GM19468 (cell line): Measurements from ENCODE around the gene SELL.
"Not testable (repeated sequence)": the region's sequence is repeated elsewhere in the genome, so short reads cannot be mapped to it uniquely, and the experiment has no call there.

Experiments
- ATAC-seq: cut with Tn5 transposase; IDR thresholded peaks from one replicate; pipeline ENCODE4 v1.9.1; 2021; ENCODE audit warnings: mild to moderate bottlenecking, moderate library complexity, moderate number of reproducible peaks; ENCODE audit not compliant: unreplicated experiment; ENCODE audit errors: extremely low read depth

Gene SELL

DNA sequence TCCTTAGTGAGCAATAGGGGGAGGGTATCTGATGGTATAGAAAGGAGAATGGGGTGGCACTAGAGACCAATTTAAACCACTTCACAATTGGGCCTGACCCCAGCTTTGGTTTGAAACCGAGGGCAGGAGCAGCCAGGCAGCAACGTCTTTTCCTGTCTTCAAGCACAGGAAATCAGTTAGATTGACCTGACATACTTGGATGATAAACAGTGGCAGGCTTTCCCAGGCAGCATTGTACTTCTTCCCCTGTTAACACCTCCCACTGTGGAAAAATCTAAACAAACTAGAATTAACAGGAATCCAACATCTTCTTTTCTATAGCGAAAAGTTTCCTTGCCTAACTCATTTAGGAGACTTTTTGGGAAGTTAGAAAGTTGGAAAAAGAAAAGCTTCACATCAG lies 40.6 kb downstream of the SELL start:
- no peak for ATAC-seq

DNA sequence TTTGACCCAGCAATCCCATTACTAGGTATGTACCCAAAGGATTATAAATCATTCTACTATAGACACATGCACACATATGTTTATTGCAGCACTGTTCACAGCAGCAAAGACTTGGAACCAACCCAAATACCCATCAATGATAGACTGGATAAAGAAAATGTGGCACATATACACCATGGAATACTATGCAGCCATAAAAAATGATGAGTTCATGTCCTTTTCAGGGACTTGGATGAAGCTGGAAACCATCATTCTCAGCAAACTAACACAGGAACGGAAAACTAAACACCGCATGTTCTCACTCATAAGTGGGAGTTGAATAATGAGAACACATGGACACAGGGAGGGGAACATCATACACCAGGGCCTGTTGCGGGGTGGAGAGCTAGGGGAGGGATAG lies 41.2 kb downstream of the SELL start:
- ATAC-seq = not testable (repeated sequence)

GRCh38 chr1:169667699-169668596 lies 43.5 kb downstream of the SELL start:
- ATAC-seq = not testable (repeated sequence)

- not testable (repeated sequence) for ATAC-seq
These were observed 44.2 kb downstream of the SELL start for GRCh38 chr1:169667227-169667639.

- ATAC-seq = not testable (repeated sequence)
These were observed 48.7 kb downstream of the SELL start for GRCh38 chr1:169662680-169663079.

DNA sequence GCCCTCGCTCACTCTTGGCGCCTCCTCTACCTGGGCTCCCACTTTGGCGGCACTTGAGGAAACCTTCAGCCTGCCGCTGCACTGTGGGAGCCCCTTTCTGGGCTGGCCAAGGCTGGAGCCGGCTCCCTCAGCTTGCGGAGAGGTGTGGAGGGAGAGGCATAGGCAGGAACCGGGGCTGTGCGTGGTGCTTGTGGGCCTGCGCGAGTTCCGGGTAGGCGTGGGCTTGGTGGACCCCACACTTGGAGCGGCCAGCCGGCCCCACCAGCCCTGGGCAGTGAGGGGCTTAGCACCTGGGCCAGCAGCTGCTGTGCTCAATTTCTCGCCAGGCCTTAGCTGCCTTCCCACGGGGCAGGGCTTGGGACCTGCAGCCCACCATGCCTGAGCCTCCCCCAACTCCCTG lies 50.4 kb downstream of the SELL start:
- not testable (repeated sequence) for ATAC-seq

GRCh38 chr1:169658777-169659176 lies 52.6 kb downstream of the SELL start:
- ATAC-seq = not testable (repeated sequence)

DNA sequence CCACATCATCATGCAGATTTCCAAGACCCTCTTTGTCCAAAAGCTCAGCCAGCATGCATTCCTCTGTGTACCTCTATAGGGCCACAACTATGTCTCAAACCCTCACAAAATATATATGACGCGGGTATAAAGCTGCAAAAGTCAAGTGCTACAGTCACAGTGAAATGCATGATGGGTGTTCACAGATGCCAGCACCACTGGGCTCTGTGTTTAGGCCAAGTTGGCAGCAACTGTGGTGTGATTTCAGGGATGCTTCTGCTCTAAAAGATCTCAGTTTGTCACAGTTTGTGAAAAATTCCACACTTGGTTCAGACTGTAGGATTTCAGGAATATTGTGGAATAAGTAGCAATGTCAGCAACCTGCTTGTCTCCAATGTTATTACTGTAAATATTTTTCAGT lies 57.5 kb downstream of the SELL start:
- ATAC-seq = no peak

DNA sequence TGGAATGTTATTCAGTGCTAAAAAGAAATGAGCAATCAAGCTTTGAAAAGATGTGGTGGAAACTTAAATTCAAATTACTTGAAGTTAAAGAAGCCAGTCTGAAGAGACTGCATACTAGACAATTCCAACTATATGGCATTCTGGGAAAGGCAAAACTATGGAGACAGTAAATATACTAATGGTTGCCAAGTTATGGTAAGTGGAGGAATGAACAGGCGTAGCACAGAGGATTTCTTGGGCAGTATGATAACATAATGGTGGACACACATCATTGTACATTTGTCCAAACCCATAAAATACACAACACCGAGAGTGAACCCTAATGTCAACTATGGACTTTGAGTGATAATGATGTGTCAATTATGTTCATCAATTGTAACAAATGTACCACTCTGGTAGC lies 60.4 kb downstream of the SELL start:
- ATAC-seq = no peak

GRCh38 chr1:169650551-169650950 lies 60.9 kb downstream of the SELL start:
- no peak for ATAC-seq

DNA sequence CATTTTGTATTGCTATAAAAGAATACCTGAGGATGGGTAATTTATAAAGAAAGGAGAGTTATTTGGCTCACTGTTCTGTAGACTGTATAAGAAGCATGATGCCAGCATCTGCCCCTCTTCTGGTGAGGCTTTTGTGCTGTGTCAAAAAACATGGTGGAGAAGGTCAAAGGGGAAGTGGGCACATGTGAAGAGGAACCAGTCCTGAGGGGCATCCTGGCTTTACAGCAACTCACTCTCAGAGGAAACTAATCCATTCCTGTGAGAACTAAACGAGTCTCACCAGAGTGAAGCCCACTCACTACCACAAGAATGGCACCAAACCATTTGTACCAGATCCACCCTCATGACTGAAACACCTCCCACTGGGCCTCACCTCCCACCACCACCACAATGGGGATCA lies 62.7 kb downstream of the SELL start:
- no peak for ATAC-seq

- no peak for ATAC-seq
These were observed 63.2 kb downstream of the SELL start for GRCh38 chr1:169648187-169648586.

GRCh38 chr1:169647512-169647911 lies 63.9 kb downstream of the SELL start:
- ATAC-seq = no peak

DNA sequence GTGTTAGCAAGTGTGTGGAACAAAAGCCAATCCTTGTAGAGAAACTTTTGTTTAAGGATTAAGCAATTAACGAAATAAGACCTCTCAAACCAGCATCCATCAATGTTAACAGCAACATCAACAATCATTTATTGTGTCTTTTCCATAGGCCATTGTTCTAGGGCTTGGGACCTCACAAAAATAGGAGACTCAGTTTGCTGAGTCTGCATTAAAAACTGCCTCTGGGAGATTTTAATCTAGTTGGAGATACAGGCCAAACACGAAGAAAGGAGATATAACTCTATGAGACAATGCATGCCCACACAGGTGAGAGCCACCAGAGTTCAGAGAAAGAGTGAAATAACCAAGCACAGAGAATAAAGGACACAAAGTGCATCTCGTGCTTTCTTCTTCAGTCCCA lies 67.1 kb downstream of the SELL start:
- ATAC-seq = no peak
